Stimulated activated CD8-positive, alpha-beta memory T cell treated with anti-CD3 and anti-CD28 coated beads, Interleukin-15, amount 100 ng/mL, for 4 hours (primary cell): Measurements from ENCODE around the gene THRAP3.

Experiments
- DNase-seq, 2 donors: peaks; one replicate each; pipeline ENCODE4 v3.0.0-alpha.2; 2020; ENCODE audit warnings: low read depth in 2 of 2

The THRAP3 gene

GRCh38 chr1:36326499-36326898 lies 102.3 kb downstream of the THRAP3 start:
- DNase-seq, result no peak

GRCh38 chr1:36327421-36328087 lies 103.3 kb downstream of the THRAP3 start:
- DNase-seq, result no peak

GRCh38 chr1:36328088-36328480 lies 103.8 kb downstream of the THRAP3 start:
- no peak for DNase-seq

GRCh38 chr1:36328713-36329112 lies 104.5 kb downstream of the THRAP3 start:
- no peak for DNase-seq

GRCh38 chr1:36329817-36330216 lies 105.6 kb downstream of the THRAP3 start:
- no peak for DNase-seq

GRCh38 chr1:36330940-36331339 lies 106.7 kb downstream of the THRAP3 start:
- DNase-seq, result no peak

GRCh38 chr1:36337830-36338229 lies 113.6 kb downstream of the THRAP3 start:
- no peak for DNase-seq

GRCh38 chr1:36339215-36339614 lies 115.0 kb downstream of the THRAP3 start:
- no peak for DNase-seq

- DNase-seq, result no peak
Measured at GRCh38 chr1:36339615-36340014, 115.4 kb downstream of the THRAP3 start.

GRCh38 chr1:36341626-36342320 lies 117.5 kb downstream of the THRAP3 start:
- DNase-seq, result no peak

GRCh38 chr1:36342426-36343185 lies 118.4 kb downstream of the THRAP3 start:
- DNase-seq, result peak in 1 of 2 donors; percentile 20

GRCh38 chr1:36343651-36344394 lies 119.6 kb downstream of the THRAP3 start:
- no peak for DNase-seq

- no peak for DNase-seq
Measured at GRCh38 chr1:36344395-36344680, 120.1 kb downstream of the THRAP3 start.

GRCh38 chr1:36345353-36345752 lies 121.1 kb downstream of the THRAP3 start:
- no peak for DNase-seq

GRCh38 chr1:36346741-36347370 lies 122.6 kb downstream of the THRAP3 start:
- DNase-seq, result no peak

- DNase-seq, result no peak
Measured at GRCh38 chr1:36349241-36349671, 125.0 kb downstream of the THRAP3 start.

- no peak for DNase-seq
Measured at GRCh38 chr1:36349839-36350238, 125.6 kb downstream of the THRAP3 start.

GRCh38 chr1:36350659-36351226 lies 126.5 kb downstream of the THRAP3 start:
- DNase-seq, result peak in 1 of 2 donors; percentile 31

- DNase-seq, result no peak
Measured at GRCh38 chr1:36351227-36351977, 127.2 kb downstream of the THRAP3 start.

- no peak for DNase-seq
Measured at GRCh38 chr1:36352125-36352909, 128.1 kb downstream of the THRAP3 start.
